Liver (tissue), 9 donors: Measurements from ENCODE around the gene XXYLT1. TPM values are rescaled to one million over a fixed set of nuclear protein-coding genes. Genes with fewer than 3 reads are reported as not detected.

ENCODE experiments used
- DNase-seq: peaks from one replicate; pipeline ENCODE4 v3.0.0-alpha.2; 2017; ENCODE audit warnings: low spot score
- H3K27ac ChIP-seq, 2 donors: one replicate each; pipeline ENCODE4 v1.7.0; 2013; ENCODE audit warnings: inconsistent platforms in 2 of 2, low read length in 2 of 2, control low read depth in 1 of 2, low read depth in 1 of 2, mild to moderate bottlenecking in 1 of 2
- H3K27me3 ChIP-seq, 4 donors: one replicate each; pipeline versions ENCODE4 v1.6.1 to v1.7.0; 2013; ENCODE audit warnings: low read length in 3 of 4, inconsistent platforms in 1 of 4, mild to moderate bottlenecking in 1 of 4, moderate library complexity in 1 of 4; ENCODE audit not compliant: control insufficient read depth in 4 of 4, insufficient read depth in 4 of 4
- H3K36me3 ChIP-seq, 4 donors: one replicate each; pipeline versions ENCODE4 v1.6.1 to v1.7.0; 2013; ENCODE audit warnings: low read length in 3 of 4, mild to moderate bottlenecking in 3 of 4, low read depth in 1 of 4, moderate library complexity in 1 of 4; ENCODE audit not compliant: control insufficient read depth in 4 of 4, insufficient read depth in 3 of 4
- H3K4me1 ChIP-seq, 4 donors: one replicate each; pipeline versions ENCODE4 v1.6.1 to v1.7.0; 2013; ENCODE audit warnings: low read length in 3 of 4, mild to moderate bottlenecking in 3 of 4, moderate library complexity in 1 of 4; ENCODE audit not compliant: control insufficient read depth in 4 of 4, insufficient read depth in 4 of 4
- H3K4me3 ChIP-seq, 3 donors: one replicate each; pipeline versions ENCODE4 v1.6.1 to v1.7.0; 2013; ENCODE audit warnings: low read length in 3 of 3, control low read depth in 1 of 3, low read depth in 1 of 3, mild to moderate bottlenecking in 1 of 3
- H3K9ac ChIP-seq, 2 donors: one replicate each; pipeline ENCODE4 v1.7.0; 2013; ENCODE audit warnings: low read length in 2 of 2, mild to moderate bottlenecking in 2 of 2, moderate library complexity in 2 of 2, control low read depth in 1 of 2, low read depth in 1 of 2
- H3K9me3 ChIP-seq, 4 donors: one replicate each; pipeline versions ENCODE4 v1.6.1 to v1.7.0; 2013; ENCODE audit warnings: low read length in 3 of 4; ENCODE audit not compliant: control insufficient read depth in 4 of 4
- EGR1 ChIP-seq, 2 donors: IDR thresholded peaks; 2 replicates each; pipeline ENCODE4 v1.6.1; 2016 to 2018; ENCODE audit warnings: antibody characterized with exemption in 2 of 2, low read depth in 2 of 2
- FOXA1 ChIP-seq: IDR thresholded peaks from 2 replicates; pipeline ENCODE4 v1.6.1; 2016; ENCODE audit warnings: antibody characterized with exemption
- FOXA2 ChIP-seq: IDR thresholded peaks from 2 replicates; pipeline ENCODE4 v1.6.1; 2016; ENCODE audit warnings: antibody characterized with exemption
- GABPA ChIP-seq, 2 donors: IDR thresholded peaks in 1 of 2; conservative IDR thresholded peaks in 1 of 2; 2 replicates each; pipeline ENCODE4 v1.6.1; 2016; ENCODE audit warnings: antibody characterized with exemption in 2 of 2, mild to moderate bottlenecking in 1 of 2, moderate library complexity in 1 of 2
- HNF4A ChIP-seq, 2 donors: conservative IDR thresholded peaks; 2 replicates each; pipeline ENCODE4 v1.6.1; 2016; ENCODE audit warnings: antibody characterized with exemption in 2 of 2, mild to moderate bottlenecking in 2 of 2
- HNF4G ChIP-seq: IDR thresholded peaks from 2 replicates; pipeline ENCODE4 v1.6.1; 2016; ENCODE audit warnings: antibody characterized with exemption
- JUND ChIP-seq, 2 donors: IDR thresholded peaks; 2 replicates each; pipeline ENCODE4 v1.6.1; 2016; ENCODE audit warnings: antibody characterized with exemption in 2 of 2
- NR2F2 ChIP-seq: IDR thresholded peaks from 2 replicates; pipeline ENCODE4 v1.6.1; 2016; ENCODE audit warnings: antibody characterized with exemption
- RAD21 ChIP-seq, 2 donors: IDR thresholded peaks; 2 replicates each; pipeline ENCODE4 v1.6.1; 2016; ENCODE audit warnings: antibody characterized with exemption in 2 of 2, mild to moderate bottlenecking in 2 of 2
- SP1 ChIP-seq: IDR thresholded peaks from 2 replicates; pipeline ENCODE4 v1.6.1; 2018; ENCODE audit warnings: antibody characterized with exemption, mild to moderate bottlenecking
- TAF1 ChIP-seq: conservative IDR thresholded peaks from 2 replicates; pipeline ENCODE4 v1.6.1; 2016; ENCODE audit warnings: antibody characterized with exemption, mild to moderate bottlenecking
- YY1 ChIP-seq: IDR thresholded peaks from 2 replicates; pipeline ENCODE4 v1.6.1; 2016; ENCODE audit warnings: antibody characterized with exemption, mild to moderate bottlenecking
- WGBS: extraction: QIAGEN DNeasy Blood & Tissue Kit; methylation state at CpG from one replicate; pipeline ENCODE4 v1.1.7; 2013; 5-methylcytosine and 5-hydroxymethylcytosine counted together
- polyA plus RNA-seq, 2 donors: library from polyadenylated mRNA; stranded (reverse) in 1 of 2; unstranded in 1 of 2; fragments of 200-250 nt in 1 of 2; fragments of >200 nt in 1 of 2; fragmentation: Nextera tagmentation in 1 of 2; extraction: Ambion mirVana in 1 of 2; gene quantifications; one replicate each; pipeline versions ENCODE4 v1.2.1 to v1.2.3, GENCODE V29; 2013 to 2015
- total RNA-seq, 2 donors: library from RNA; depleted of rRNA; stranded (reverse); fragments of >200 nt; gene quantifications; one replicate each; pipeline ENCODE4 v1.2.3, GENCODE V29; 2014
- TF ChIP-seq, protein P1 (sequence below): IDR thresholded peaks from 2 replicates; pipeline ENCODE4 v1.6.1; 2016; ENCODE audit warnings: antibody characterized with exemption
- TF ChIP-seq, protein P2 (sequence below): IDR thresholded peaks from 2 replicates; pipeline ENCODE4 v1.6.1; 2016; ENCODE audit warnings: antibody characterized with exemption, mild to moderate bottlenecking
- TF ChIP-seq, protein P3 (sequence below): fragments of 150-350 bp; IDR thresholded peaks from 2 replicates; pipeline ENCODE4 v1.5.1; 2017; ENCODE audit warnings: improper control_type of control experiment, low read depth, low read length; ENCODE audit not compliant: missing input control
- TF ChIP-seq, protein P4 (sequence below): IDR thresholded peaks from 2 replicates; pipeline ENCODE4 v1.6.1; 2016; ENCODE audit warnings: antibody characterized with exemption
- TF ChIP-seq, protein P5 (sequence below): IDR thresholded peaks from 2 replicates; pipeline ENCODE4 v1.6.1; 2016; ENCODE audit warnings: antibody characterized with exemption
- donor health status: healthy.
- donor health status: healthy.
- donor health status: healthy.
- donor health status: healthy.
- donor health status: healthy.

XXYLT1 gene
- total and polyA plus RNA-seq, 4 donors = 0.93 to 7.6 (median 2.8) TPM

DNA sequence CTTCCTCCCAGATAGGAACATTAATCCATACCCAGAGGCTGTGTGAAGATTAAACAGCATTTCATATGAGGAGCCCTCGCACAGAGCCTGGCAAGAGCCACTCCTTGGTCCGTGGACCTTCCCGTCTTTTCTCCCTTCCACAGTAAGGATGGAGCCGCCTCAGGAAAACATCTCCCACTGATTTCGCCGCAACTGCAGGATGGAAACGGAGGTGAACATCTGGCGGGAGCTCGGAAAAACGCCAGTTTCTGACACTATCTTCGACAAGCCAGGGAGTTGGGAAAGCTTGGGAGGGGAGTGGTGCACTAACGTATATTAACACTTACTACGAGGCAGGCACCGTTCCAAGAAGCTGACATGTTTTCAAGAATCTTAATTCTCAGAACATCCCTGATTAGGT is 157.9 kb downstream of the XXYLT1 start:
- H3K4me1 ChIP-seq = no peaks in the 10 kb centered on the region
- no peak overlapping the region for H3K4me3 ChIP-seq
- H3K36me3 ChIP-seq = no peaks in the 10 kb centered on the region
- TF ChIP-seq RAD21 (IDR thresholded peaks at IDR 0.05) (no peak), HNF4A (conservative IDR thresholded peaks at IDR 0.05) (no peak), FOXA1 (no peak), TAF1 (no peak), HNF4G (no peak), JUND (IDR thresholded peaks at IDR 0.05) (no peak), YY1 (no peak), EGR1 (IDR thresholded peaks at IDR 0.05; ENCODE audit: low read depth in 2 of 2) (no peak), GABPA (IDR thresholded peaks at IDR 0.05 in 1 of 2, conservative IDR thresholded peaks at IDR 0.05 in 1 of 2) (no peak), FOXA2 (no peak), SP1 (no peak)
- TF ChIP-seq, protein P1, sequence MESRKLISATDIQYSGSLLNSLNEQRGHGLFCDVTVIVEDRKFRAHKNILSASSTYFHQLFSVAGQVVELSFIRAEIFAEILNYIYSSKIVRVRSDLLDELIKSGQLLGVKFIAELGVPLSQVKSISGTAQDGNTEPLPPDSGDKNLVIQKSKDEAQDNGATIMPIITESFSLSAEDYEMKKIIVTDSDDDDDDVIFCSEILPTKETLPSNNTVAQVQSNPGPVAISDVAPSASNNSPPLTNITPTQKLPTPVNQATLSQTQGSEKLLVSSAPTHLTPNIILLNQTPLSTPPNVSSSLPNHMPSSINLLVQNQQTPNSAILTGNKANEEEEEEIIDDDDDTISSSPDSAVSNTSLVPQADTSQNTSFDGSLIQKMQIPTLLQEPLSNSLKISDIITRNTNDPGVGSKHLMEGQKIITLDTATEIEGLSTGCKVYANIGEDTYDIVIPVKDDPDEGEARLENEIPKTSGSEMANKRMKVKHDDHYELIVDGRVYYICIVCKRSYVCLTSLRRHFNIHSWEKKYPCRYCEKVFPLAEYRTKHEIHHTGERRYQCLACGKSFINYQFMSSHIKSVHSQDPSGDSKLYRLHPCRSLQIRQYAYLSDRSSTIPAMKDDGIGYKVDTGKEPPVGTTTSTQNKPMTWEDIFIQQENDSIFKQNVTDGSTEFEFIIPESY = no peak
- TF ChIP-seq, protein P2, sequence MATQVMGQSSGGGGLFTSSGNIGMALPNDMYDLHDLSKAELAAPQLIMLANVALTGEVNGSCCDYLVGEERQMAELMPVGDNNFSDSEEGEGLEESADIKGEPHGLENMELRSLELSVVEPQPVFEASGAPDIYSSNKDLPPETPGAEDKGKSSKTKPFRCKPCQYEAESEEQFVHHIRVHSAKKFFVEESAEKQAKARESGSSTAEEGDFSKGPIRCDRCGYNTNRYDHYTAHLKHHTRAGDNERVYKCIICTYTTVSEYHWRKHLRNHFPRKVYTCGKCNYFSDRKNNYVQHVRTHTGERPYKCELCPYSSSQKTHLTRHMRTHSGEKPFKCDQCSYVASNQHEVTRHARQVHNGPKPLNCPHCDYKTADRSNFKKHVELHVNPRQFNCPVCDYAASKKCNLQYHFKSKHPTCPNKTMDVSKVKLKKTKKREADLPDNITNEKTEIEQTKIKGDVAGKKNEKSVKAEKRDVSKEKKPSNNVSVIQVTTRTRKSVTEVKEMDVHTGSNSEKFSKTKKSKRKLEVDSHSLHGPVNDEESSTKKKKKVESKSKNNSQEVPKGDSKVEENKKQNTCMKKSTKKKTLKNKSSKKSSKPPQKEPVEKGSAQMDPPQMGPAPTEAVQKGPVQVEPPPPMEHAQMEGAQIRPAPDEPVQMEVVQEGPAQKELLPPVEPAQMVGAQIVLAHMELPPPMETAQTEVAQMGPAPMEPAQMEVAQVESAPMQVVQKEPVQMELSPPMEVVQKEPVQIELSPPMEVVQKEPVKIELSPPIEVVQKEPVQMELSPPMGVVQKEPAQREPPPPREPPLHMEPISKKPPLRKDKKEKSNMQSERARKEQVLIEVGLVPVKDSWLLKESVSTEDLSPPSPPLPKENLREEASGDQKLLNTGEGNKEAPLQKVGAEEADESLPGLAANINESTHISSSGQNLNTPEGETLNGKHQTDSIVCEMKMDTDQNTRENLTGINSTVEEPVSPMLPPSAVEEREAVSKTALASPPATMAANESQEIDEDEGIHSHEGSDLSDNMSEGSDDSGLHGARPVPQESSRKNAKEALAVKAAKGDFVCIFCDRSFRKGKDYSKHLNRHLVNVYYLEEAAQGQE = no peak
- TF ChIP-seq, protein P3, sequence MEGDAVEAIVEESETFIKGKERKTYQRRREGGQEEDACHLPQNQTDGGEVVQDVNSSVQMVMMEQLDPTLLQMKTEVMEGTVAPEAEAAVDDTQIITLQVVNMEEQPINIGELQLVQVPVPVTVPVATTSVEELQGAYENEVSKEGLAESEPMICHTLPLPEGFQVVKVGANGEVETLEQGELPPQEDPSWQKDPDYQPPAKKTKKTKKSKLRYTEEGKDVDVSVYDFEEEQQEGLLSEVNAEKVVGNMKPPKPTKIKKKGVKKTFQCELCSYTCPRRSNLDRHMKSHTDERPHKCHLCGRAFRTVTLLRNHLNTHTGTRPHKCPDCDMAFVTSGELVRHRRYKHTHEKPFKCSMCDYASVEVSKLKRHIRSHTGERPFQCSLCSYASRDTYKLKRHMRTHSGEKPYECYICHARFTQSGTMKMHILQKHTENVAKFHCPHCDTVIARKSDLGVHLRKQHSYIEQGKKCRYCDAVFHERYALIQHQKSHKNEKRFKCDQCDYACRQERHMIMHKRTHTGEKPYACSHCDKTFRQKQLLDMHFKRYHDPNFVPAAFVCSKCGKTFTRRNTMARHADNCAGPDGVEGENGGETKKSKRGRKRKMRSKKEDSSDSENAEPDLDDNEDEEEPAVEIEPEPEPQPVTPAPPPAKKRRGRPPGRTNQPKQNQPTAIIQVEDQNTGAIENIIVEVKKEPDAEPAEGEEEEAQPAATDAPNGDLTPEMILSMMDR = no peak
- TF ChIP-seq, protein P4, sequence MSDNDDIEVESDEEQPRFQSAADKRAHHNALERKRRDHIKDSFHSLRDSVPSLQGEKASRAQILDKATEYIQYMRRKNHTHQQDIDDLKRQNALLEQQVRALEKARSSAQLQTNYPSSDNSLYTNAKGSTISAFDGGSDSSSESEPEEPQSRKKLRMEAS = no peak
- TF ChIP-seq, protein P5, sequence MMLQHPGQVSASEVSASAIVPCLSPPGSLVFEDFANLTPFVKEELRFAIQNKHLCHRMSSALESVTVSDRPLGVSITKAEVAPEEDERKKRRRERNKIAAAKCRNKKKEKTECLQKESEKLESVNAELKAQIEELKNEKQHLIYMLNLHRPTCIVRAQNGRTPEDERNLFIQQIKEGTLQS = no peak
- no peak overlapping the region for H3K27ac ChIP-seq
- H3K27me3 ChIP-seq = no peaks in the 10 kb centered on the region
- DNase-seq = no peak
- no peak overlapping the region for H3K9ac ChIP-seq
- H3K9me3 ChIP-seq = no peaks in the 10 kb centered on the region
- 94% methylated on average over 14 of the region's 14 CpGs for WGBS

DNA sequence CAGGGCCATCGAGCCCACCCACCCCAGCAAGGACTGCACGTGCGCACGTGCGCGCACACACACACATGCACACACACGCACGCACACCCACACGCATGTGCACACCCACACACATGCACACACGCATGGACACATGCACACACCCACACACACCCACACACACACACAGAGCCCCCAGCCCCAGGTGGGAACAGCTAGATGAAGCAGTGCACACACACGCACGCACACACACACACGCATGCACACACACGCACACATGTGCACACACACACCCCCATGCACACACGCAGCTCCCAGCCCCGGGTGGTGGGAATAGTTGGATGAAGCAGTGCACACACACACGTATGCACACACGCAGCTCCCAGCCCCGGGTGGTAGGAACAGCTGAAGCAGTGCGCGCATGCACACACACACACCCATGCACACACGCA is 158.6 kb downstream of the XXYLT1 start:
- no peaks in the 10 kb centered on the region for H3K9me3 ChIP-seq
- no peak overlapping the region for H3K27ac ChIP-seq
- no peaks in the 10 kb centered on the region for H3K36me3 ChIP-seq
- no peak for DNase-seq
- no peak overlapping the region for H3K9ac ChIP-seq
- H3K4me1 ChIP-seq = no peaks in the 10 kb centered on the region
- H3K4me3 ChIP-seq = no peak overlapping the region
- WGBS = 82% methylated on average over 22 of the region's 22 CpGs
- no peaks in the 10 kb centered on the region for H3K27me3 ChIP-seq
- TF ChIP-seq FOXA1 (no peak), NR2F2 (no peak), SP1 (no peak), YY1 (no peak), RAD21 (IDR thresholded peaks at IDR 0.05) (no peak), FOXA2 (no peak)
- TF ChIP-seq, protein P1 = no peak
- TF ChIP-seq, protein P2 = no peak
